Heart left ventricle (tissue), 13 donors: Measurements from ENCODE around the gene IQCF2.

Source experiments
- POLR2A ChIP-seq, 2 donors: fragments of 450-650 bp; IDR thresholded peaks; one replicate each; pipeline ENCODE4 v1.6.1; 2017; ENCODE audit warnings: antibody characterized with exemption in 2 of 2, mild to moderate bottlenecking in 2 of 2, moderate library complexity in 2 of 2
- TF ChIP-seq, protein P1 (sequence below), 12 donors: fragments of 200-600 bp; sonication (generic) in 4 of 12; IDR thresholded peaks; one replicate each; pipeline versions ENCODE4 v1.5.0 to v1.8.0; 2018 to 2022; ENCODE audit warnings: antibody characterized with exemption in 12 of 12, mild to moderate bottlenecking in 5 of 12
- donor health status: ischemic (EF 13 %, LVEDD 7.1; RV severe dilation, severe dysfunction).
- donor health status: DM: no; HTN: yes; CAD: no.
- donor health status: DM: no; HTN: no; CAD: no.
- donor health status: ischemic (EF 25% LVEDD 6.9; RV normal size, moderate dysfunction).
- donor health status: ischemic (EF 25% LVEDD 5.7; RV mildly dilated, moderate dysfunction).
- donor health status: ischemic (EF 35%, LVEDD 5.7; RV mildly dilated, moderate dysfunction).
- donor health status: nonischemic (EF 11% LVEDD 7.7; RV severe dilation, severe dysfunction).
- donor health status: DM: yes; HTN: yes; CAD: no.
- donor health status: PGD.
- donor health status: ischemic (EF 29% LVEDD 5.4; RV normal size, mild dysfunction).
- donor health status: nonischemic (EF 23%, LVEDD 6.1; RV moderate dilation, normal function).

DNA sequence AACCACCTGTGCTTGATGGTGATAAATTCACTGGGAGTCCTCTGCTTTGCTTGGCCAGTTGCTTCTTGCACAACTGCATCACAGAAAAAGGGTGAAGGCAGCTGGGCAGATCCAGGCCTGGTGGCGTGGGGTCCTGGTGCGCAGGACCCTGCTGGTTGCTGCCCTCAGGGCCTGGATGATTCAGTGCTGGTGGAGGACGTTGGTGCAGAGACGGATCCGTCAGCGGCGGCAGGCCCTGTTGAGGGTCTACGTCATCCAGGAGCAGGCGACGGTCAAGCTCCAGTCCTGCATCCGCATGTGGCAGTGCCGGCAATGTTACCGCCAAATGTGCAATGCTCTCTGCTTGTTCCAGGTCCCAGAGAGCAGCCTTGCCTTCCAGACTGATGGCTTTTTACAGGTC is 31.1 kb upstream of the IQCF2 start:
- TF ChIP-seq, protein P1, sequence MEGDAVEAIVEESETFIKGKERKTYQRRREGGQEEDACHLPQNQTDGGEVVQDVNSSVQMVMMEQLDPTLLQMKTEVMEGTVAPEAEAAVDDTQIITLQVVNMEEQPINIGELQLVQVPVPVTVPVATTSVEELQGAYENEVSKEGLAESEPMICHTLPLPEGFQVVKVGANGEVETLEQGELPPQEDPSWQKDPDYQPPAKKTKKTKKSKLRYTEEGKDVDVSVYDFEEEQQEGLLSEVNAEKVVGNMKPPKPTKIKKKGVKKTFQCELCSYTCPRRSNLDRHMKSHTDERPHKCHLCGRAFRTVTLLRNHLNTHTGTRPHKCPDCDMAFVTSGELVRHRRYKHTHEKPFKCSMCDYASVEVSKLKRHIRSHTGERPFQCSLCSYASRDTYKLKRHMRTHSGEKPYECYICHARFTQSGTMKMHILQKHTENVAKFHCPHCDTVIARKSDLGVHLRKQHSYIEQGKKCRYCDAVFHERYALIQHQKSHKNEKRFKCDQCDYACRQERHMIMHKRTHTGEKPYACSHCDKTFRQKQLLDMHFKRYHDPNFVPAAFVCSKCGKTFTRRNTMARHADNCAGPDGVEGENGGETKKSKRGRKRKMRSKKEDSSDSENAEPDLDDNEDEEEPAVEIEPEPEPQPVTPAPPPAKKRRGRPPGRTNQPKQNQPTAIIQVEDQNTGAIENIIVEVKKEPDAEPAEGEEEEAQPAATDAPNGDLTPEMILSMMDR (IDR thresholded peaks at IDR 0.05): no peak
- TF ChIP-seq POLR2A (IDR thresholded peaks at IDR 0.05): no peak
